ENCODE results near the gene UPF1.
A peak's percentile ranks its signal among the peaks of the same experiment; 100 is the strongest.
"Not testable (repeated sequence)": the region's sequence is repeated elsewhere in the genome, so short reads cannot be mapped to it uniquely, and the experiment has no call there.

Gene UPF1

DNA sequence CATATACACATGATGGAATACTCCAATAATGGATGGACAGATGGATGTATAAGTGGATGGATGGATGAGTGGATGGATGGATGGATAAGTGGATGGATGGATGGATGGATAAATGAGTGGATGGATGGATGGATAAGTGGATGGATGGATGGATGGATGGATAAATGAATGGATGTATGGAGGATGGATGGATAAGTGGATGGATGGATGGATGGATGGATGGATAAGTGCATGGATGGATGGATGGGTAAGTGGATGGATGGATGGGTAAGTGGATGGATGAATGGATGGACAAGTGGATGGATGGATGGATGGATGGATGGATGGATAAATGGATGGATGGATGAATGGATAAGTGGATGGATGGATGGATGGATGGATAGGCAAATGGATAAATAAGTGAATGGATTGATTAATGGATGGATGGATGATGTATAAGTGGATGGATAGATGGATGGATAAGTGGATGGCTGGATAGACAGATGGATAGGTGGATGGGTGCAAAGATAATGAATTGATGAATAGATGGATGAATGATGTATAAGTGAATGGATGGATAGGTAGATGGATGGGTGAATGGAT, 32.3 kb upstream of the UPF1 start:
- DNase-seq = no peak

DNA sequence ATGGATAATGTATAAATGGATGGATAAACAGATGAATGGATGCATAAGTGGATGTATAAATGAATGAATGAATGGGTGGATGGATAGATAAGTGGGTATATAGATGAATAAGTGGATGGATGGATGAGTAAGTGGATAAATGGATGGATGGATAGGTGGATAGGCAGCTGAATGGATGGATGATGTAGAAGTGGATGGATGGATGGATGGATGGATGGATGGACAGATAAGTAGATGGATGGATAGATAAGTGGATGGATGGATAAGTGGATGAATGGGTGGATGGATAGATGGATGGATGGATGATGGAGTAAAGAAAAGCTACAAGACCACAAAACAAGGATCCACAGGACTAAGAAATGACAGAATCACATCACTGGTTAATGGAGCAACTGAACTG, 31.7 kb upstream of the UPF1 start:
- DNase-seq = no peak

DNA sequence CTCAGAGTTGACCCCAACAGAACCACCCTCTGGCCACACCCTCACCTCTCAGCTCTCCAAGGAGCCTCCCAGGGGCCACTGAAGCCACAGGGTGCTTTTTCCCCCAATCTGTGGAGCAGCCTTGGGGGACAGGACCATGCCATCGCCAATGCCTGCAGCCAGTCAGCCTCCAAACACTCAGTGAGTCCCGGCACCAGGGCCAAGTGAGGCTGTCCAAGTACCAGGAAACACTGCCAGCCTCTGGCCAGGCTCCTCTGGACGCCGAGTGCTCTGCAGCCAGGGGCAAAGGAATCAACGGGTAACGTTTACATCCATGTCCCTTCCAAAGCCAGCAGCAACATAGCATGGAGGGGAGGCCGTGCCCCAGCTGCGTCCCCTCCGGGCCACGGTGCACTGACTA, 31.1 kb upstream of the UPF1 start:
- DNase-seq = no peak

DNA sequence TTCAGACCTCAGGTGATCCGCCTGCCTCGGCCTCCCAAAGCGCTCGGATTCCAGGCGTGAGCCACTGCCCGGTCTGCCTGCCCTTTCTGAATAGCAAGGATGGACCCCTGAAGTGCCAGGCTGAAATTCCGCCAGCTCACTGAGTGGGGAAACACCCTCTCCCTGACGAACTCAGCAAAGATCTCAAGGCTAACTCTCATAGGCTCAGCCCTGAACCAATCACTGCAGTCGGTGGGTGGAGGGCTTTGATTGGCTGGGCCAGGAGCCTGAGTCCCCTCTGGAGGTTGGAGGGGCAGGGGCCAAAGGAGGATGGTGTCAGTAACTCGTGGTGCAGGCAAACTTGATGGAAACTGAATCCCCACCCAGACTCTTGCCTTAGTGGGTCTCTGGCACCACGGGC, 29.4 kb upstream of the UPF1 start:
- DNase-seq = no peak

DNA sequence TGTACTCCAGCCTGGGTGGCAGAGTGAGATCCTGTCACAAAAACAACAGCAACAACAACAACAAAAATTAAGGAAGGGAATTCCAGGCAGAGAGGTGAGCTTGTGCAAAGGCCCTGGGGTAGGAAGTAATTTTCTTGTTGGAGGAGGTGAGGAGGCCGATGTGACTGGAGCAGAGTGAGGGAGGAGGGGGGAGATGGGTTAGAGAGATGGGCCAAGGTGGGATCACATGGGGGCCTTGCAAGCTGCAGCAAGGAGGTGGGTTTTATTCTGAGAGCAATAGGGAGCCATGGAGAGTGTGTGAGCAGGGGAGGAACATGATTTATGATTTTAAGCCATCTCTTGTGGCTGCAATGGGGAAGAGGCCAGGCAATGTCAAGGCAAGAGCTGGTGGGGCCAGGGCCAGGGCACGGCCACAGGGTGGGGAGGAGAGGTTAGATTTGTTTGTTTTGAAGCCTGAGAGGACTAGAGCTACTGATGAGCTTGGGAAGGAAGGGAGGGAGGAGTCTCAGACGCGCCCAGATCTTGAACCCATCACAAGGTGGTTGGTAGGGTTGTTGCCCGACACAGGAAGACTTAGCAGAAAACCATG, 28.1 kb upstream of the UPF1 start:
- no peak for DNase-seq

DNA sequence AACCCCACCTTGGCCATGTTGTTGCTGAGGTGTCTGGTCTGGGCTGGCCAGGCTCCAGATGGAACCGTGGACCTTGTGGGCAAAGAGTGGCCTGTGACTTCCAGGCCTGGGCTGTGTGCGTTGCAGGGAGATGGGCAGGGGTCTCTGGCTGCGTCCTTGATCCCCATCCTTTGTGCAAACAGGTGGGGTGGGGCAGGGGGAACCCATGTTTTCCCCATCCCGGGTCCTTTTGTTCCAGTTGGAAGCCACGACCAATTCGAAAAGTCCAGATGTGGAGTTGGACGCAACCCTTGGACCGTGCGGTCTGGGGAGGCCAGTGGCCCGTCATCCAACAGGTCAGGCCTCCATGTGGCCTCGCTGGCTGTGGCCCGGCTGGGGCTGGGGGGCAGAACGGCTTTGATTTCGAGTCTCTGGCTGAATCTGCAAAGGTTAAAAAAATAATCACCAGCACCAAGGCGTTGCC, 27.6 kb upstream of the UPF1 start:
- DNase-seq = no peak

DNA sequence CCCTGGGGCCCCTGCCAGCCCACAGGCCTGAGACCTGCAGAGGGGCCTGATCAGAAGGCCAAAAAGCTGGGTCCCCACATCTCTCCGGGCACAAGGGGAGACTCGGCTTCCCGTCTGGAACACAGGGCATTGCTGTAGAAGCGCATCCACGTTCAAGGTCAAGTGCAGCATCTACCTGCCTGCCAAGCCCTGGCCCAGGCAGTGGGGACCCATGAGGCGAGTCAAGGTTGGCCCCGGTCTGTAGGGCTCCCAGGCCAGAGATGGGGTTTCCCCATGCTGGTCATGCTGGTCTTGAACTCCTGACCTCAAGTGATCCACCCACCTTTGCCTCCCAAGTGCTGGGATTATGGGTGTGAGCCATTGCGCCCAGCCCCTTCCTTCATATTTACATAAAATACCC, 27.1 kb upstream of the UPF1 start:
- DNase-seq = no peak

DNA sequence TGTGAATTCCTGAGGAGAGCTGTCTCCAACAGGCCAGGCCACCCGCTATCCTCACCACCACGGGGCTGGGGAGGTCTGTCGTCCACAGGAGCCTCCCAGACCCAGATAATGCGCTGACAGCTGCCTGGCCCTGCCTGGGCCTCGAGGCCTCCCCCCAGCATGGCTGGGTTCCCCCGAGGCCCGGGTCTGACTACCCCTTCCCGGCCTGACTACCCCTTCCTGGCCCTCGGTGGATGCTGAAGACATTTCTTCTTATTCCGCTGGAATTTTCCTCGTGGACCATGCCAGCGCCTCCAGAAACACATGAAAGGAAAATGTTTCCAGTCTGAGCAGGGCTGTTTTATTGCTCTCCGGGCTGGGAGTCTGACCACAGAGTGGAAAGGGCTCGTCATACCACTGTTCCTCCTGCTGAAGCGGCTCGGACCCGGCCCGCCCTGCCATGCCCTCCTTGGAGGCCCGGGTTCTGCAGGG, 23.9 kb upstream of the UPF1 start:
- no peak for DNase-seq

DNA sequence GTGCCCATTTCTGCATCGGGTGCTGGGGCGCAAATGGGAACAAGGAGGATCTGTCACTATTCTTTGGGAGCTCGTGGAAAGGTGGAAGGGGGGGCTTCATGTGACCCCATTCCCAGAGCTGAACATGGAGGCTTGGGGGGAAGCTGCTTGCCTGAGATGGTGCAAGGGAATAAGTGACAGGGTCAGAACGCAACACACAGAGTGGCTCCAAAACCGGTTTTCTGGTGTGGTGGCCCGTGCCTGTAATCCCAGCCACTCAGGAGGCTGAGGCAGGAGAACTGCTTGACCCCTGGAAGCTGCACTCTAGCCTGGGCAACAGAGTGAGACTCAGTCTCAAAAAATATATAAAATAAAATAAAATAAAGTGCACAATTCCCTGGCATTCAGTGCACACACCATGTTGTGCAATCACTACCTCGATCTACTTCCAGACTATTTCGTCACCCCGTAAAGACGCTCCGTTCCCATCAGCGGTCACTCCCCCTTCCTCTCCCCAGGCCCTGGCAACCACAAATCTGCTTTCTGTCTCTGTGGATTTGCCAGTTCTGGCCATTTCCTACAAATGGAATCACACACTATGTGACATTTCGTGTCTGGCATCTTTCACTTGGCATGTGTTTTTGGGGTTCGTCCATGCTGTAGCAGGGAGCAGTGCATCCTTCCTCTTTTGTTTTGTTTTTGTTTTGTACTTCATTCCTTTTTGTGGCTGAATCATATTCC, 22.4 kb upstream of the UPF1 start:
- DNase-seq = peak; percentile 46

DNA sequence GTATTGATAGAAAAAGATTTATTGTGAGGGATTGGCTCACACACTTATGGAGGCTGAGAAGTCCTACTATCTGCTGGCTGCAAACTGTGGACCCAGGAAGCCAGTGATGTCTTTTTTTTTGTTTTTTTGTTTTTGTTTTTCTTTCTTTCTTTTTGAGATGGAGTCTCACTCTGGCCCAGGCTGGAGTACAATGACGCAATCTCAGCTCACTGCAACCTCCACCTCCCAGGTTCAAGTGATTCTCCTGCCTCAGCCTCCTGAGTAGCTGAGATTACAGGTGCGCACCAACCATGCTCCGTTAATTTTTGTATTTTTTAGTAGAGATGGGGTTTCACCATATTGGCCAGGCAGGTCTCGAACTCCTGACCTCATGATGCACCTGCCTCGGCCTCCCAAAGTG, 20.1 kb upstream of the UPF1 start:
- not testable (repeated sequence) for DNase-seq

DNA sequence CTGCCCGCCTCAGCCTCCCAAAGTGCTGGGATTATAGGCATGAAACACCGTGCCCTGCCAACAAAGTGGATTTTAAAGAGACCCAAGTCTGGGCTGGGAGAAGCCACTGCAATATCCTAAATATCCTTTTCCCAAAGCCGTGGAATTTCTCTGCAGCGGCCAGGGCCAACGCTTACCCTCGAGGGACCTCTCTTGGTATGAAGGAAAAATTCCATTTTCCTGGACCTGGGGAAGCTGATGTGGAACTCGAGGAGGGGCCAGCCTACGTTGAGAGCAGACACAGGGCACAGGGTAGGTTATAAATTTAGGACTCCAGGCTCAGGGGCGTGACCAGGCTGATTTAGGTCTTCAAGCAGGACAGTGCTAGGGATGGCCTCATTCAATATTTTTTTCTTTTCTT, 17.7 kb upstream of the UPF1 start:
- DNase-seq = no peak

DNA sequence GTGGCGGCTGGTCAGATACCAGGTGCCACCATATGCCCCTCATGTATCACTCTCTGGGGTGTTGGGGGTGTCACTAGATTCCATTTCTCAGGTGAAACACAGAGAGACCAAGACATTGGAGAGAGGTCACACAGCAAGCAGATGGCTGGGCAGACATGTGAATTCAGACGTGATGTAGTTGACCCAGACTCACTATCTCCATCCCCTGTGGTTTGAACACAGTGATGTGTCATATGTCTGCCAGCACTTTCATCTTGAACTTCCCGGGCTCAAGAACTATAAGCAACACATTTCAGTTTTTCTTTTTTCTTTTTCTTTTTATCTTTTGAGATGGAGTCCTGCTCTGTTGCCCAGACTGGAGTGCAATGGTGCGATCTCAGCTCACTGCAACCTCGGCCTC, 16.1 kb upstream of the UPF1 start:
- DNase-seq = no peak

DNA sequence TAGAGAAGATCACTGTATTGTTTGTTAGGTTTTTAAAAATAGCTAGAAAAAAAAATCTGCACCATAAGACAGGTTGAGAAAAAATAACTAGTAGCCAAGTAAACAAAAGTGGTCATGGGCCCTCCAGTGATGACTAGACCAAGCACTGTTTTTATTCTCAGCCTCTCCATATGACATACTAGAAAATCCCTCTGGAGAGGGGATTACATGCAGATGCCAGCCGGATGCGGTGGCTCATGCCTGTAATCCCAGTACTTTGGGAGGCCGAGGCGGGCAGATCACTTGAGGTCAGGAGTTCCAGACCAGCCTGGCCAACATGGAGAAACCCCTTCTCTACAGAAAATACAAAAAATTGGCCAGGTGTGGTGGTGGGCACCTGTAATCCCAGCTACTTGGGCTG, 15.1 kb upstream of the UPF1 start:
- DNase-seq = not testable (repeated sequence)

DNA sequence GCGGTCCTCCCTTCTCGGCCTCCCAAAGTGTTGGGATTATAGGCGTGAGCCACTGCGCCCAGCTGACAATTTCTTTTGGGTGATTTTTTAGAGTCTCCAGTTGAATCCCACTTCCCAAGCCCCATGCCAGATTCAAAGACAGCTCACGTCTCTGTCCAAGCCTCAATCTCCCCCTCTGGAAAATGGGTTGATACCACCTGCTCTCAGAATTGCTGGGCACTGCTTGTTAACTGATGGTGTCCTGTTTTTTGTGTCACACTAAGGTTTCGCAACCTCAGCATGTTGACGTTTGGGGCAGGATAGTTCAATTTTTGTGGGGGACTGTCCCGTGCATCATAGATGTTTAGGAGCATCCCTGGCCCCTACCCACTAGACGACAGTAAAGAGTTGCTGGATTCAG, 14.2 kb upstream of the UPF1 start:
- DNase-seq = no peak

DNA sequence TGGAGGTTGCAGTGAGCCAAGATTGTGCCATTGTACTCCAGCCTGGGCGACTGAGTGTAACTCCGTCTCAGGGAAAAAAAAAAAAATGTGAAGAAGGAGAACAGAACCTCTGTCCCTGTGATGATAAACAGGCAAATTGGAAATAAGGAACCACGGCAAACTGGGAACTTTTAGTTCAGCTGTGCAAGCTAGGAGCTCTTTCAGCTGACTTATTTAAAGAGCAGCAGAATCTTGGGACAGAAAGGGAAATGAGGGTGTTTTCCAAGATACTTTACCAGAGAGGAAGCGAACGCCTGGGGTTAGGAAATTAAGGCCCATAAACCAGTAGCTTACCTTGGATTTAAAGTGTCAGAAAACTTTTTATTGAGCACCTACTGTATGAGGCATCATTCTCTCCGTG, 3.0 kb upstream of the UPF1 start:
- DNase-seq = no peak

DNA sequence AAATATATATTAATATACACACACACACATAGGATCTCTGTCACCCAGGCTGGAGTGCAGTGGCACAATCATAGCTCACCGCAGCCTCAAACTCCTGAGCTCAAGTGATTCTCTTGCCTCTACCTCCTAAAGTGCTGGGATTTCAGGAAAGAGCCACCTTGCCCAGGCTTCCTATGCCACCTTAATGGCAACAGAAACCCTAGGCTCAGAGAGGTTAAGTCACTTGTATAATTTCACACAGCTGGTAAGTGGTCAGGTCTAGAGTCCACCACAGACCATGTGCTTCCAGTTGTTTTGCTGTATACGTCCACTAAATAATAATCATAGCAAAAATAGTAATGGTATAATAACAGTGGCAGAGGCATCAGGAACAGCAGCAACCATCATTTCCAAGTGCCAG, 1.3 kb upstream of the UPF1 start:
- DNase-seq = no peak

DNA sequence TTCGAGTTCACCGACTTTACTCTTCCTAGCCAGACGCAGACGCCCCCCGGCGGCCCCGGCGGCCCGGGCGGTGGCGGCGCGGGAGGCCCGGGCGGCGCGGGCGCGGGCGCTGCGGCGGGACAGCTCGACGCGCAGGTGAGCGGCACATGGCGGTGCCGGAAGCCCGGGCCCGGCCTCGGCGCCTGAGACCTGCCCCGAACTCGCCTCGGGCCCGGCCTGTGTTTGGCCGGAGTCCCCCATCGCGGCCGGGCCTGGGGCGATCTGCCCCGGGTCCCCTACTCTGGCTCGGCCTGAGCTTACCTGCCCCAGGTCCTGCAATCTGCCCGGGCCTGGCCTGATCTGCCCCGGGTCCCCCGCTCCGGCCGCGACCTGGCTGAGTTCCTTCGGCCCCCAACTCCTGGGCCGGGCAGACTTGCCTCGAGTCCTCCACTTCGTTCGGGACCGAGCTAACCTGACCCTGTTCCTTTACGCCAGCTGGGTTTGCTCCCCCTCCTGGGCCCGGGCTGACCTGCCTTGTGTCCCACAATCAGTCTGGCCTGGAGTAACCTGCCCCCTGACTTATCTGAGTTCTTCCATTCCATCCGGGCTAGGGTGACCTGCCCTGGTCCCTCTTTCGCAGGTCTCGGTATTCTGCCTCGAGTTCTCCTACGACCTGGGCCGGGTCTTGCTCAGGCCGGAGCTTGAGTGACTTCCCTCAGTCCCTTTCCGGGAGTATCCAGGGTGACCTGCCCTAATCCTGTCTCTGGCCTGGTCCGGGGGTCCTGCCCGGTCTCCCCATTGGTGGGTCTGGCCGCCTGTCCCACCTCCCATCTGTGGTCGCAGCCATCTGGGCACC, 764 bp downstream of the UPF1 start:
- peak; percentile 57 for DNase-seq

DNA sequence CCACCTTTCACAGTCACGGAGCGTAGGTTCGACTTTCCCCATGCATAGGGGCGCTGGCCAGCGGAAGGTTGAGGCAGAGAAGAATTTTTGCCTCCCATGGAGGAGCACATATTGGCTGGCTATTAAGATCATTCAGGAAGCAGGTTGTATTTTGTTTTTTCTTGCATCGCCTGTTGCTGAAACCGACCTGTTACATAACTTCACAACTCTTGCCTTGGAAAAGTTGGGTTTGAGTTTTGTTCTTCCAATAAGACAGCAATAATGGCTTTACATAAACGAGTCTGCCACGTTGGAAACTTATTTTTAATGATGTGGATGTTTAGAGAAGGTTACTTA, 1.4 kb downstream of the UPF1 start:
- DNase-seq = no peak

DNA sequence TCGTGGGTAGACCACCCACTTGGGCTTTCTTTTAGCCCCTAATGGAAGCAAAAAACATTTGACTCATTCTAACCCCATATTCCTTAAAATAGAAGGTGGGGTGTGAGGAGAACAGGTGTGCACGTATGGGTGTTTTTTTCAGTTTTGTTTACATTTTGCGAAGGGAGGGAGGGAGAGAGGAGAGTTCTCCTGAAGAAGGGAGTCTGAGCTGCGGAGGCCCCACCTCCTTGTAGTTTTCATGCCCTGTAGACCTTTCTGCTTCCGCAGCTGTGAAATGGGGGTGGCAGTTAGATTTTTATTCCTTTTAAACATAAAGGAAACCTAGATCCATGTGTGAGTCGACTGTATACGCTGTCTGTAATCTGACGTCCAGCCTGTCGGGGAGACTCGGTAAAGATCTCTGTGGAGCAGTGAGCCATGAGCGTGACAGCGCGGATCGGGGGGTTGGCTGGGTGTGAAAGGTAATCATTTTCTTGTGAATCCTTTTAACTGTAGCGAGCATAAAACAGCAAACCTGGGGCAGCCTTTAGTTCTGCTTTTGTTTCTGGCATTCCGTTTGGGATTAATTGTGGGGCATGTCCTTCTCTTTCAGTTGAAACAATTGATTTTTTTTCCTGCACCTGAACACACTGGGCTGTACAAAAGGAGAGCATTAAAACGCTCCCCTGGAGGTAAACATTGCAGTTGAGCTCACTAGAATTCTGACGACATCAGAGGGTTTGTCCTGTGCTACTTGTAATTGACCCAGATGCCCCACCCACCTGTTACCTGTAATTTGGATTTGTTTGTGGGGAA, 2.3 kb downstream of the UPF1 start:
- no peak for DNase-seq

DNA sequence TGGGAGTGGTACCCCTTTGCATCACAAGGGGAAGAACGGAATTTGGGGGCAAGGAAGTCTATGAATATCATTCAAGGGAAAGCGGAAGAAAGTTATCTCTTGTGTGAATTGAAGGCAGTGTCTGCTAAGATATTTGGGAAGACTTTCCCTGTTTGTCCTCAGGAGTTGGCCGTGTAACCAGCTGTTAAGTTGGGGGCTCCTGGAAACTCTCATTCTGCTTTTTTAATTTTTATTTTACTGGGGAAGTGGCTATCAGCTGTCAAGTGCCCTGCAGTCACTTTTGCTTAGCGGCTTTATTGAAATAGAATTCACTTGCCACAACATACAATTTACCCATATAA, 2.9 kb downstream of the UPF1 start:
- DNase-seq = no peak

DNA sequence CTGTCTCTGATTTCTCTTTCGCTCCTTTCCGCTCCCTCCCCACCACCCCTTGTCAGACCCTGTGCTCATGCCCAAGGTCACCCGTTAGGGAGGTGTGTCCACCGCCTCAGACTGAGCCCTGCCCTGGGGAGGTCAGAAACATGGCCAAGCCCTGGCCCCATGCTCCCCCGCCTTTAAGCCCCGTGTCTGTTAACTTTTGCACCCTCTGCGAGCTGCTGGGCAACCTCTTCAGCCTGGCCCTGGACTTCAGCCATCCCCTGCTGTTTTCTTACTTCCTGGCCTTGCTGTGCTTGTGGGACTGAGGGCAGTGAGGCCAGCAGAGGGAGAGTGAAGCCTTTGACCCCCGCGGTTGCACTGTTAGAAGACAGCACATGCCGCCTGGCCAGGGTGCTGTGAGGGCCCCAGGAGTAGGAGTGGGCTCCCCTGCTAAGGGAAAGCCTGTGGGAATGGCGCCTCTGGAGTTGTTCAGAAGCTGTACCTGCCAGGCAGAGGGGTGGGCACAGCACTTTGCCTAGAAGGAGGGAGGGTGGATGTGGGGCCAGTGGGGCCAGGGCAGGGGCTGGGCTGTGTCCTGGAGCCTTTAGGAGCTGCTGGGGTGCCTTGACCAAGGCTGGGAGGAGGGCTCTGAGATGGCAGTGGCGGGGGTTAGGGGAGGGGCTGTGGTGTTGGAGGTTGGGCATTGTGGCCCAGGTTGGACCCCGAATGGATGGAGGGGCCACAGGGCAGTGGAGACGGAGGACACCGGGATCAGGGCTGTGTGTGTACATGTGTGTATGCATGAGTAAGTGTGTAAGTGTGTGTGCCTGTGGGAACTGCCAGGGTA, 7.9 kb downstream of the UPF1 start:
- no peak for DNase-seq

All from OCI-M1 (cell line).